SK-N-SH treated with all-trans-retinoic acid at 6 μM for 48 hours (cell line): ENCODE measurements around the gene STUM.

Source experiments
- ATAC-seq: fragments of 200-7000 bp; cut with Tn5 transposase; 3 replicates; pipeline ENCODE4 v1.9.1; 2020; ENCODE audit warnings: mild to moderate bottlenecking, moderate library complexity
- ARNTL ChIP-seq: fragments of 450-650 bp; formaldehyde crosslinking; IDR thresholded peaks from 2 replicates; pipeline ENCODE4 v1.5.0; 2020; ENCODE audit warnings: low read depth, mild to moderate bottlenecking, moderate library complexity, borderline replicate concordance
- BACH2 ChIP-seq: fragments of 250-450 bp; sonication (Bioruptor Pico); IDR thresholded peaks from 2 replicates; pipeline ENCODE4 v1.9.0; 2021; ENCODE audit warnings: mild to moderate bottlenecking, borderline replicate concordance
- CSDC2 ChIP-seq: fragments of 250-450 bp; sonication (Bioruptor Pico); IDR thresholded peaks from 2 replicates; pipeline ENCODE4 v1.5.0; 2020; ENCODE audit warnings: mild to moderate bottlenecking, moderate library complexity
- ESRRG ChIP-seq: fragments of 250-450 bp; sonication (Bioruptor Pico); IDR thresholded peaks from 2 replicates; pipeline ENCODE4 v1.6.1; 2021; ENCODE audit warnings: mild to moderate bottlenecking
- GLIS3 ChIP-seq: fragments of 250-450 bp; sonication (Bioruptor Pico); IDR thresholded peaks from 2 replicates; pipeline ENCODE4 v1.5.0; 2020; ENCODE audit warnings: mild to moderate bottlenecking, moderate library complexity
- ISL1 ChIP-seq: fragments of 250-450 bp; sonication (Bioruptor Pico); IDR thresholded peaks from 2 replicates; pipeline ENCODE4 v2.1.2; 2022; ENCODE audit warnings: mild to moderate bottlenecking, moderate library complexity
- OSR1 ChIP-seq: fragments of 250-450 bp; sonication (Bioruptor Pico); IDR thresholded peaks from 2 replicates; pipeline ENCODE4 v1.8.0; 2022; ENCODE audit warnings: moderate library complexity, mild to moderate bottlenecking, inconsistent platforms
- PPARA ChIP-seq: fragments of 250-450 bp; sonication (Bioruptor Pico); IDR thresholded peaks from 2 replicates; pipeline ENCODE4 v1.5.0; 2020; ENCODE audit warnings: mild to moderate bottlenecking, borderline replicate concordance
- RARB ChIP-seq: fragments of 250-450 bp; sonication (Bioruptor Pico); IDR thresholded peaks from 2 replicates; pipeline ENCODE4 v1.8.0; 2021; ENCODE audit warnings: mild to moderate bottlenecking, moderate library complexity
- SNAI2 ChIP-seq: fragments of 250-450 bp; sonication (Bioruptor Pico); IDR thresholded peaks from 2 replicates; pipeline ENCODE4 v1.5.0; 2020; ENCODE audit warnings: mild to moderate bottlenecking, moderate library complexity
- TCF4 ChIP-seq: fragments of 250-450 bp; sonication (Bioruptor Pico); IDR thresholded peaks from 2 replicates; pipeline ENCODE4 v1.8.0; 2021; ENCODE audit warnings: mild to moderate bottlenecking, moderate library complexity, borderline replicate concordance
- TOX ChIP-seq: fragments of 250-450 bp; sonication (Bioruptor Pico); IDR thresholded peaks from 2 replicates; pipeline ENCODE4 v1.8.0; 2021; ENCODE audit warnings: mild to moderate bottlenecking, moderate library complexity, borderline replicate concordance
- TSHZ2 ChIP-seq: fragments of 250-450 bp; sonication (Bioruptor Pico); IDR thresholded peaks from 2 replicates; pipeline ENCODE4 v1.5.0; 2020; ENCODE audit warnings: mild to moderate bottlenecking, moderate library complexity
- ZC3H10 ChIP-seq: fragments of 250-450 bp; sonication (Bioruptor Pico); IDR thresholded peaks from 2 replicates; pipeline ENCODE4 v1.5.1; 2021; ENCODE audit warnings: mild to moderate bottlenecking, moderate library complexity
- ZFP30 ChIP-seq: fragments of 450-650 bp; formaldehyde crosslinking; IDR thresholded peaks from 2 replicates; pipeline ENCODE4 v1.5.0; 2022; ENCODE audit warnings: mild to moderate bottlenecking, moderate library complexity
- ZNF565 ChIP-seq: fragments of 450-650 bp; formaldehyde crosslinking; conservative IDR thresholded peaks from 2 replicates; pipeline ENCODE4 v1.5.0; 2020; ENCODE audit warnings: low read depth, mild to moderate bottlenecking, moderate library complexity
- ZNF70 ChIP-seq: fragments of 450-650 bp; formaldehyde crosslinking; IDR thresholded peaks from 2 replicates; pipeline ENCODE4 v1.5.0; 2020; ENCODE audit warnings: mild to moderate bottlenecking, moderate library complexity
- TF ChIP-seq, protein P1 (sequence below): fragments of 250-450 bp; sonication (Bioruptor Pico); IDR thresholded peaks from 2 replicates; pipeline ENCODE4 v1.8.0; 2021; ENCODE audit warnings: low read depth, mild to moderate bottlenecking, moderate library complexity, borderline replicate concordance
- TF ChIP-seq, protein P2 (sequence below): fragments of 250-450 bp; sonication (Bioruptor Pico); IDR thresholded peaks from 2 replicates; pipeline ENCODE4 v1.8.0; 2020; ENCODE audit warnings: mild to moderate bottlenecking, moderate library complexity, borderline replicate concordance
- TF ChIP-seq, protein P3 (sequence below): fragments of 250-450 bp; sonication (Bioruptor Pico); IDR thresholded peaks from 2 replicates; pipeline ENCODE4 v1.5.1; 2020; ENCODE audit warnings: low read depth, mild to moderate bottlenecking, moderate library complexity

Gene STUM

DNA sequence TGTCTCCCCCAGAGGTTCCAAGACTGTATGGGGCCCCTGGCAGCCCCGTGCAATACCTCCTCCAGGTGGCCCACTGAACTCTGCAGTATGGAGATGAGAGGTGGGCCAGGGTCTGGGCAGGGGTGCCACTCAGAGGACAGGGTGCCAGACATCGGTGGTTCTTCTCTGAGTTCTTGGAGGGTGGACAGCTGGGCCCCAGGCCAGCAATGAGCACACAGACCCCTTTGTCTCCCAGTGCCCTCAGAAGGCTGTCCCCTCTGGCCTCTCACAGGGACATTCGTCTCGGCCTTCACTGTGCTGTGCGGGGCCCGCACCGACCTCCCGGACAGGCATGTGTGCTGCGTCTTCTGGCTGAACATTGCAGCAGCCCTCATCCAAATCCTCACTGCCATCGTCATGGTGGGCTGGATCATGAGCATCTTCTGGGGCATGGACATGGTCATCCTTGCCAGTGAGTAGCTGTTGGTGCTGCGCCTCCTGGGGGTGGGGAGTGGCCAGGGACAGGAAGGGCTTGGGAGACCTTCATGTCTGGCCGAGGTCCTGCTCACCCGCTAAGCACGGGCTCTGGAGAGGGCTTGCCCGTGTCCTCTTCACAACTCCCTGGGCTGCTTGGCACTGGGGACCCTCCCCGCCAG lies 48.1 kb downstream of the STUM start:
- ATAC-seq: no peak
- no peak for TF ChIP-seq TOX
- TF ChIP-seq ZFP30 (CRISPR knock-in tag): no peak
- TF ChIP-seq GLIS3 (CRISPR knock-in tag): no peak
- no peak for TF ChIP-seq ZNF70
- TF ChIP-seq TCF4: no peak
- TF ChIP-seq ESRRG: no peak
- TF ChIP-seq, protein P1, sequence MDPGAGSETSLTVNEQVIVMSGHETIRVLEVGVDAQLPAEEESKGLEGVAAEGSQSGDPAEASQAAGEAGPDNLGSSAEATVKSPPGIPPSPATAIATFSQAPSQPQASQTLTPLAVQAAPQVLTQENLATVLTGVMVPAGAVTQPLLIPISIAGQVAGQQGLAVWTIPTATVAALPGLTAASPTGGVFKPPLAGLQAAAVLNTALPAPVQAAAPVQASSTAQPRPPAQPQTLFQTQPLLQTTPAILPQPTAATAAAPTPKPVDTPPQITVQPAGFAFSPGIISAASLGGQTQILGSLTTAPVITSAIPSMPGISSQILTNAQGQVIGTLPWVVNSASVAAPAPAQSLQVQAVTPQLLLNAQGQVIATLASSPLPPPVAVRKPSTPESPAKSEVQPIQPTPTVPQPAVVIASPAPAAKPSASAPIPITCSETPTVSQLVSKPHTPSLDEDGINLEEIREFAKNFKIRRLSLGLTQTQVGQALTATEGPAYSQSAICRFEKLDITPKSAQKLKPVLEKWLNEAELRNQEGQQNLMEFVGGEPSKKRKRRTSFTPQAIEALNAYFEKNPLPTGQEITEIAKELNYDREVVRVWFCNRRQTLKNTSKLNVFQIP (CRISPR knock-in tag): no peak
- TF ChIP-seq, protein P2, sequence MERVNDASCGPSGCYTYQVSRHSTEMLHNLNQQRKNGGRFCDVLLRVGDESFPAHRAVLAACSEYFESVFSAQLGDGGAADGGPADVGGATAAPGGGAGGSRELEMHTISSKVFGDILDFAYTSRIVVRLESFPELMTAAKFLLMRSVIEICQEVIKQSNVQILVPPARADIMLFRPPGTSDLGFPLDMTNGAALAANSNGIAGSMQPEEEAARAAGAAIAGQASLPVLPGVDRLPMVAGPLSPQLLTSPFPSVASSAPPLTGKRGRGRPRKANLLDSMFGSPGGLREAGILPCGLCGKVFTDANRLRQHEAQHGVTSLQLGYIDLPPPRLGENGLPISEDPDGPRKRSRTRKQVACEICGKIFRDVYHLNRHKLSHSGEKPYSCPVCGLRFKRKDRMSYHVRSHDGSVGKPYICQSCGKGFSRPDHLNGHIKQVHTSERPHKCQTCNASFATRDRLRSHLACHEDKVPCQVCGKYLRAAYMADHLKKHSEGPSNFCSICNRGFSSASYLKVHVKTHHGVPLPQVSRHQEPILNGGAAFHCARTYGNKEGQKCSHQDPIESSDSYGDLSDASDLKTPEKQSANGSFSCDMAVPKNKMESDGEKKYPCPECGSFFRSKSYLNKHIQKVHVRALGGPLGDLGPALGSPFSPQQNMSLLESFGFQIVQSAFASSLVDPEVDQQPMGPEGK (CRISPR knock-in tag): no peak
- TF ChIP-seq TSHZ2: no peak
- no peak for TF ChIP-seq ZNF565

GRCh38 chr1:226597616-226598454 lies 49.3 kb downstream of the STUM start:
- ATAC-seq: no peak
- TF ChIP-seq, protein P1 (CRISPR knock-in tag): no peak
- TF ChIP-seq BACH2 (CRISPR knock-in tag) (no peak), ARNTL (CRISPR knock-in tag) (no peak), OSR1 (CRISPR knock-in tag) (no peak), ISL1 (CRISPR knock-in tag) (no peak), PPARA (no peak), TOX (no peak), CSDC2 (CRISPR knock-in tag) (no peak), SNAI2 (no peak), TCF4 (no peak), ESRRG (no peak), ZC3H10 (no peak), ZNF70 (no peak), GLIS3 (CRISPR knock-in tag) (no peak)
- TF ChIP-seq, protein P3, sequence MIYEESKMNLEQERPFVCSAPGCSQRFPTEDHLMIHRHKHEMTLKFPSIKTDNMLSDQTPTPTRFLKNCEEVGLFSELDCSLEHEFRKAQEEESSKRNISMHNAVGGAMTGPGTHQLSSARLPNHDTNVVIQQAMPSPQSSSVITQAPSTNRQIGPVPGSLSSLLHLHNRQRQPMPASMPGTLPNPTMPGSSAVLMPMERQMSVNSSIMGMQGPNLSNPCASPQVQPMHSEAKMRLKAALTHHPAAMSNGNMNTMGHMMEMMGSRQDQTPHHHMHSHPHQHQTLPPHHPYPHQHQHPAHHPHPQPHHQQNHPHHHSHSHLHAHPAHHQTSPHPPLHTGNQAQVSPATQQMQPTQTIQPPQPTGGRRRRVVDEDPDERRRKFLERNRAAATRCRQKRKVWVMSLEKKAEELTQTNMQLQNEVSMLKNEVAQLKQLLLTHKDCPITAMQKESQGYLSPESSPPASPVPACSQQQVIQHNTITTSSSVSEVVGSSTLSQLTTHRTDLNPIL: no peak
- TF ChIP-seq, all 23 proteins: peak for 0

DNA sequence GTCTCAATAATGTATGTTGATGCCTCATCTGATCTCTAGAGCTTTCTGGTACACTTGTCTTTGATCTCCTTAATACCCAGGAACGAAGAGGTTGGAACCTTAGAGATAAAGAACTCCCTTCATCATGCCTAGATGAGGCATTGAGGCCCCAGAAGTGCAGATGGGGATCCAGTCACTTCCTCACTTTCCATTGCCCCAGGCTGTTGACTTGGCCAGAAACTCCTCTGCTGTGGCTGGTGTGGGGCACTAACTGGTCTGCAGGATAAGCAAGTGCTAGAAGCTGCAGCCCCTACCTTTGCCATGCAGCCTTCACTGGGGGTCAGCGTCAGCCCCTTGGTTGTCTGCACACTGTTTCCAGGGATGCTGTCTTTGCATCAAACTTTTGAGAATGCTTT lies 49.9 kb downstream of the STUM start:
- ATAC-seq: no peak
- TF ChIP-seq ESRRG (no peak), ZFP30 (CRISPR knock-in tag) (no peak), PPARA (no peak), ZC3H10 (no peak), CSDC2 (CRISPR knock-in tag) (no peak), RARB (CRISPR knock-in tag) (no peak), ZNF70 (no peak)
- TF ChIP-seq, protein P1 (CRISPR knock-in tag): no peak
- TF ChIP-seq, protein P3: no peak
- TF ChIP-seq, protein P2 (CRISPR knock-in tag): no peak
